ENCODE measurements around the gene TEDC2. TPM values are rescaled to one million over a fixed set of nuclear protein-coding genes. Genes with fewer than 3 reads are reported as not detected.
A peak's percentile ranks its signal among the peaks of the same experiment; 100 is the strongest.
"Not testable (repeated sequence)": the region's sequence is repeated elsewhere in the genome, so short reads cannot be mapped to it uniquely, and the experiment has no call there.

The TEDC2 gene
- polyA plus RNA-seq, 3 donors: 0.28 TPM; not detected in 2

- H3K27me3 Mint-ChIP-seq (ENCODE audit: low read depth in 3 of 3): no peaks in the 10 kb centered on the region
- 98% methylated on average over 14 of the region's 14 CpGs for WGBS (ENCODE audit: insufficient coverage)
These were observed 21.8 kb upstream of the TEDC2 start for GRCh38 chr16:2438121-2438520.

GRCh38 chr16:2439598-2439997 lies 20.3 kb upstream of the TEDC2 start:
- intact Hi-C loops (cut with micrococcal nuclease): loop anchor here in 1 of 2 donors (10.0 kb wide), 1 partner anchor 65 kb away; no protein-coding TSS in a partner anchor
- peaks cover 35 to 70% of the 10 kb centered on the region in 2 donors for H3K36me3 ChIP-seq (replicated peaks in 1 of 2; ENCODE audit: control insufficient read depth in 1 of 2, insufficient read depth in 2 of 2, low read length in 2 of 2)
- no peaks in the 10 kb centered on the region for H3K27me3 ChIP-seq (ENCODE audit: control insufficient read depth in 2 of 2, insufficient read depth in 2 of 2, low read length in 2 of 2)
- H2AFZ ChIP-seq (ENCODE audit: insufficient read depth, low read depth, low read length, poor library complexity, severe bottlenecking): no peak overlapping the region
- H3K4me2 ChIP-seq (replicated peaks; ENCODE audit: extremely low read depth, low read length, poor library complexity, severe bottlenecking): no peak overlapping the region
- H3K79me2 ChIP-seq (ENCODE audit: insufficient read depth, low read length): peaks cover 7% of the 10 kb centered on the region
- no peaks in the 10 kb centered on the region for H3K9me3 ChIP-seq (replicated peaks in 1 of 2; ENCODE audit: control insufficient read depth in 1 of 2, insufficient read depth in 1 of 2, low read length in 2 of 2)
- no peaks in the 10 kb centered on the region for H3K4me1 ChIP-seq (ENCODE audit: control insufficient read depth in 1 of 2, insufficient read depth in 2 of 2, low read length in 2 of 2)
- 99% methylated on average over 10 of the region's 11 CpGs for WGBS (ENCODE audit: insufficient coverage)
- no peaks in the 10 kb centered on the region for H3K9me3 Mint-ChIP-seq
- no peak overlapping the region for H3K9ac ChIP-seq (ENCODE audit: insufficient read depth, low read length, poor library complexity, severe bottlenecking)
- DNase-seq: no peak
- peak overlapping the region in 1 of 2 donors; percentile 31 for H3K27ac ChIP-seq (ENCODE audit: low read depth in 1 of 2, low read length in 2 of 2)
- peaks cover 59 to 81% of the 10 kb centered on the region in 2 donors for H3K36me3 Mint-ChIP-seq
- H3K27ac Mint-ChIP-seq: peak overlapping the region in 3 of 7 donors; percentile 37 to 85 (median 78)
- no peaks in the 10 kb centered on the region for H3K4me1 Mint-ChIP-seq
- H3K27me3 Mint-ChIP-seq (ENCODE audit: low read depth in 3 of 3): no peaks in the 10 kb centered on the region
- H3K4me3 ChIP-seq (replicated peaks in 1 of 3; ENCODE audit: low read depth in 2 of 3, low read length in 3 of 3): no peak overlapping the region
- no peaks in the 10 kb centered on the region for H4K20me1 ChIP-seq (ENCODE audit: insufficient read depth, low read length)
- no peak for TF ChIP-seq CTCF (IDR thresholded peaks at IDR 0.05)
- no peak overlapping the region for H3K4me3 Mint-ChIP-seq

More at GRCh38 chr16:2438121-2438520, 21.8 kb upstream of the TEDC2 start:
- no peak overlapping the region for H3K27ac ChIP-seq (ENCODE audit: low read depth in 1 of 2, low read length in 2 of 2)
- H3K79me2 ChIP-seq (ENCODE audit: insufficient read depth, low read length): peaks cover 16% of the 10 kb centered on the region
- DNase-seq: no peak
- H4K20me1 ChIP-seq (ENCODE audit: insufficient read depth, low read length): no peaks in the 10 kb centered on the region
- TF ChIP-seq CTCF (IDR thresholded peaks at IDR 0.05): no peak
- Mint-ChIP-seq H3K4me3 (no peak overlapping the region), H3K4me1 (no peaks in the 10 kb centered on the region), H3K9me3 (no peaks in the 10 kb centered on the region), H3K36me3 (peaks cover 57 to 74% of the 10 kb centered on the region in 2 donors), H3K27ac (no peak overlapping the region)
- H3K4me1 ChIP-seq (ENCODE audit: control insufficient read depth in 1 of 2, insufficient read depth in 2 of 2, low read length in 2 of 2): no peaks in the 10 kb centered on the region
- no peak overlapping the region for H3K4me2 ChIP-seq (replicated peaks; ENCODE audit: extremely low read depth, low read length, poor library complexity, severe bottlenecking)
- no peak overlapping the region for H2AFZ ChIP-seq (ENCODE audit: insufficient read depth, low read depth, low read length, poor library complexity, severe bottlenecking)
- H3K27me3 ChIP-seq (ENCODE audit: control insufficient read depth in 2 of 2, insufficient read depth in 2 of 2, low read length in 2 of 2): no peaks in the 10 kb centered on the region
- no peak overlapping the region for H3K4me3 ChIP-seq (replicated peaks in 1 of 3; ENCODE audit: low read depth in 2 of 3, low read length in 3 of 3)
- intact Hi-C loops (cut with micrococcal nuclease): loop anchor here in 1 of 2 donors (10.0 kb wide), 1 partner anchor 67 kb away; no protein-coding TSS in a partner anchor
- no peak overlapping the region for H3K9ac ChIP-seq (ENCODE audit: insufficient read depth, low read length, poor library complexity, severe bottlenecking)
- H3K36me3 ChIP-seq (replicated peaks in 1 of 2; ENCODE audit: control insufficient read depth in 1 of 2, insufficient read depth in 2 of 2, low read length in 2 of 2): peaks cover 34 to 64% of the 10 kb centered on the region in 2 donors
- no peaks in the 10 kb centered on the region for H3K9me3 ChIP-seq (replicated peaks in 1 of 2; ENCODE audit: control insufficient read depth in 1 of 2, insufficient read depth in 1 of 2, low read length in 2 of 2)

GRCh38 chr16:2441143-2441804 lies 18.6 kb upstream of the TEDC2 start:
- H3K36me3 ChIP-seq (replicated peaks in 1 of 2; ENCODE audit: control insufficient read depth in 1 of 2, insufficient read depth in 2 of 2, low read length in 2 of 2): peaks cover 43 to 78% of the 10 kb centered on the region in 2 donors
- H2AFZ ChIP-seq (ENCODE audit: insufficient read depth, low read depth, low read length, poor library complexity, severe bottlenecking); H3K27me3 ChIP-seq (ENCODE audit: control insufficient read depth in 2 of 2, insufficient read depth in 2 of 2, low read length in 2 of 2); H4K20me1 ChIP-seq (ENCODE audit: insufficient read depth, low read length); H3K4me3 ChIP-seq (replicated peaks in 1 of 3; ENCODE audit: low read depth in 2 of 3, low read length in 3 of 3); H3K4me1 ChIP-seq (ENCODE audit: control insufficient read depth in 1 of 2, insufficient read depth in 2 of 2, low read length in 2 of 2); H3K27me3 Mint-ChIP-seq (ENCODE audit: low read depth in 3 of 3); intact Hi-C loops (cut with micrococcal nuclease); H3K9me3 Mint-ChIP-seq; H3K4me1 Mint-ChIP-seq; H3K9me3 ChIP-seq (replicated peaks in 1 of 2; ENCODE audit: control insufficient read depth in 1 of 2, insufficient read depth in 1 of 2, low read length in 2 of 2); H3K4me2 ChIP-seq (replicated peaks; ENCODE audit: extremely low read depth, low read length, poor library complexity, severe bottlenecking); H3K9ac ChIP-seq (ENCODE audit: insufficient read depth, low read length, poor library complexity, severe bottlenecking); H3K79me2 ChIP-seq (ENCODE audit: insufficient read depth, low read length); H3K4me3 Mint-ChIP-seq; DNase-seq; H3K27ac ChIP-seq (ENCODE audit: low read depth in 1 of 2, low read length in 2 of 2): not testable (repeated sequence)
- 91% methylated on average over 8 of the region's 15 CpGs for WGBS (ENCODE audit: insufficient coverage)
- H3K36me3 Mint-ChIP-seq: peaks cover 66 to 84% of the 10 kb centered on the region in 2 donors
- peak overlapping the region in 3 of 7 donors; percentile 38 to 53 (median 50) for H3K27ac Mint-ChIP-seq
